Stimulated activated CD4-positive, alpha-beta T cell treated with anti-CD3 and anti-CD28 coated beads, Interleukin-4, amount 100 ng/mL, for 48 hours (primary cell): ENCODE data around the gene RWDD3.

Experiments
- DNase-seq, 2 donors: peaks; one replicate each; pipeline ENCODE4 v3.0.0-alpha.2; 2020; ENCODE audit warnings: low read depth in 2 of 2

Gene RWDD3

GRCh38 chr1:95282518-95282895 lies 48.5 kb downstream of the RWDD3 start:
- DNase-seq, result no peak

- no peak for DNase-seq
These were observed 50.4 kb downstream of the RWDD3 start for GRCh38 chr1:95284420-95284819.

DNA sequence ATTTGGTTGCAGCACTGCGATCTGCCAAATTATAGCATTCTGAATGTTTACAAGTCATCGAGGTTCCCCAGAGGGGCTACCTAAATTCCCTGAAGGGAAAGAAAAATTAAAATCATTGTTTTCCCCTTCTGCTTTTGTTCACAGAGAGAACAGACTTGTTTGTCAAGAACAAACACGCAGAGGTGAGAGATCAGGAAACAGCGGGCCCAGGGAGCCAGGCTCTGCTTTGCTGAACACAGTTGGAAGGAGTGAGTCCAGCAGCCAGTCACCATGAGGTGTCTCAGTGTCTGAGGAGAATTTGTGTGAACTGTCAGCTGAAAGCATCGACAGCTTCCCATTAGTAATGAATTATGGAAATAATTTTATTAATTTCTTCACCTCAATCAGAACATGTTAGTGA lies 52.5 kb downstream of the RWDD3 start:
- no peak for DNase-seq

GRCh38 chr1:95287081-95287480 lies 53.1 kb downstream of the RWDD3 start:
- no peak for DNase-seq

DNA sequence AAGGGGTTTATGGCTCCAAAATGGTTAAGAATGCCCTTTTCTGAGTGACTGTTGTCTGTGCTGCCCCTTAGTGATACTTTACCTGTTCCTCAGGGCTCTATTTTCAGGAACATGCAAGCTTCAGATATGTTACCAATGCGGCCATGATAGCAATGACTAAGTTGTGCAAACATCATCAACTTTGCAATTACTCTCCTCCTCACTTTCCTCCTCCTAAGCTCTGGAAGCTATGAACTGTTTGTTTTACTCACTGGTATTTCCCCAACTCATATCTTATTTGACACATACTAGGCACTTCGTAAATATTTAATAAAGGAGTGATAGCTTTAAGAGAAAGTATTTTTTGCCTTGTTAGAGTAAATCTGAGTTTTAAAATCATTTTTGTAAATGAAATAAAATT lies 53.8 kb downstream of the RWDD3 start:
- no peak for DNase-seq
